HepG2 (cell line): ENCODE results near the gene C11orf21. TPM values are rescaled to one million over a fixed set of nuclear protein-coding genes. Genes with fewer than 3 reads are reported as not detected.

Experiments used
- ATM ChIP-seq: fragments of 450-650 bp; IDR thresholded peaks from 2 replicates; pipeline ENCODE4 v1.7.1; 2017; ENCODE audit warnings: mild to moderate bottlenecking, borderline replicate concordance
- CEBPB ChIP-seq: IDR thresholded peaks from 2 replicates; pipeline ENCODE4 v1.6.1; 2011; ENCODE audit warnings: low read depth, low read length, improper control_type of control experiment, borderline replicate concordance
- CEBPG ChIP-seq: IDR thresholded peaks from 2 replicates; pipeline ENCODE4 v1.6.1; 2016
- EHMT2 ChIP-seq: fragments of 200-600 bp; sonication (generic); IDR thresholded peaks from 2 replicates; pipeline ENCODE4 v1.7.0; 2017; ENCODE audit warnings: antibody characterized with exemption, low read depth, low read length, borderline replicate concordance
- ETV5 ChIP-seq: IDR thresholded peaks from 2 replicates; pipeline ENCODE4 v1.6.1; 2018; ENCODE audit warnings: missing biosample characterization, missing genetic modification reagents, inconsistent platforms, borderline replicate concordance
- FOXP1 ChIP-seq, 2 experiments: fragments of 450-650 bp in 1 of 2; IDR thresholded peaks; 2 replicates each; pipeline ENCODE4 v1.6.1; 2017 to 2018; ENCODE audit warnings: antibody characterized with exemption in 1 of 2
- HMGA1 ChIP-seq: sonication (generic); formaldehyde crosslinking; conservative IDR thresholded peaks from 2 replicates; pipeline ENCODE4 v1.4.0; 2020; ENCODE audit warnings: missing genetic modification reagents
- MED8 ChIP-seq: sonication (generic); formaldehyde crosslinking; IDR thresholded peaks from 2 replicates; pipeline ENCODE4 v1.8.1; 2023; ENCODE audit warnings: mild to moderate bottlenecking, missing genetic modification reagents; ENCODE audit not compliant: insufficient replicate concordance
- NBN ChIP-seq: fragments of 450-650 bp; conservative IDR thresholded peaks from 2 replicates; pipeline ENCODE4 v1.6.1; 2017
- POLR2AphosphoS2 ChIP-seq: IDR thresholded peaks from 2 replicates; pipeline ENCODE4 v1.6.1; 2011; ENCODE audit warnings: low read depth, low read length, improper control_type of control experiment
- REPIN1 ChIP-seq: sonication (generic); formaldehyde crosslinking; IDR thresholded peaks from 2 replicates; pipeline ENCODE4 v1.8.0; 2022; ENCODE audit warnings: missing genetic modification reagents, low read depth, mild to moderate bottlenecking, borderline replicate concordance
- ZNF337 ChIP-seq: sonication (generic); formaldehyde crosslinking; IDR thresholded peaks from 2 replicates; pipeline ENCODE4 v1.5.1; 2020; ENCODE audit warnings: missing genetic modification reagents, low read depth, mild to moderate bottlenecking, borderline replicate concordance
- ZNF343 ChIP-seq: sonication (generic); formaldehyde crosslinking; IDR thresholded peaks from 2 replicates; pipeline ENCODE4 v1.4.0; 2020; ENCODE audit warnings: mild to moderate bottlenecking, missing genetic modification reagents
- ZNF367 ChIP-seq: sonication (generic); formaldehyde crosslinking; IDR thresholded peaks from 2 replicates; pipeline ENCODE4 v1.4.0; 2020; ENCODE audit warnings: missing genetic modification reagents, borderline replicate concordance
- ZSCAN22 ChIP-seq: sonication (generic); formaldehyde crosslinking; IDR thresholded peaks from 2 replicates; pipeline ENCODE4 v1.4.0; 2020; ENCODE audit warnings: mild to moderate bottlenecking, missing genetic modification reagents
- polyA plus RNA-seq, 8 experiments: library from polyadenylated mRNA; depleted of rRNA in 3 of 8; stranded (reverse) in 7 of 8; unstranded in 1 of 8; fragments of >200 nt; fragmentation: Illumina TruSeq in 4 of 8; extraction: Trizol in 4 of 8; gene quantifications; 2 replicates each; pipeline versions ENCODE4 v1.2.1 to v1.2.3, GENCODE V29; 2011 to 2016; ENCODE audit warnings: low read depth in 4 of 8, missing spikeins in 1 of 8, mixed read lengths in 1 of 8; ENCODE audit not compliant: insufficient read depth in 1 of 8
- total RNA-seq, 5 experiments: library from RNA; depleted of rRNA; stranded (reverse); fragments of >200 nt; fragmentation: Illumina TruSeq; extraction: Trizol; gene quantifications; 2 replicates each; pipeline ENCODE4 v1.2.3, GENCODE V29; 2016; ENCODE audit warnings: low read depth in 1 of 5
- TF ChIP-seq, protein P1 (sequence below): sonication (generic); formaldehyde crosslinking; IDR thresholded peaks from 2 replicates; pipeline ENCODE4 v1.5.1; 2020; ENCODE audit warnings: missing genetic modification reagents, mild to moderate bottlenecking, borderline replicate concordance
- TF ChIP-seq, protein P2 (sequence below): sonication (generic); formaldehyde crosslinking; IDR thresholded peaks from 2 replicates; pipeline ENCODE4 v1.5.1; 2020; ENCODE audit warnings: mild to moderate bottlenecking, missing genetic modification reagents, moderate library complexity
- TF ChIP-seq, protein P3 (sequence below): sonication (generic); formaldehyde crosslinking; IDR thresholded peaks from 2 replicates; pipeline ENCODE4 v1.8.0; 2022; ENCODE audit warnings: missing genetic modification reagents, mild to moderate bottlenecking, borderline replicate concordance
- TF ChIP-seq, protein P4 (sequence below): sonication (generic); formaldehyde crosslinking; conservative IDR thresholded peaks from 2 replicates; pipeline ENCODE4 v1.8.0; 2022; ENCODE audit warnings: low read depth, missing genetic modification reagents
- TF ChIP-seq, protein P5 (sequence below): sonication (generic); formaldehyde crosslinking; IDR thresholded peaks from 2 replicates; pipeline ENCODE4 v1.4.0; 2020; ENCODE audit warnings: missing genetic modification reagents

C11orf21 gene
- total and polyA plus RNA-seq, 2 of the 13 experiments (the other 11 are each of a cell fraction or from before 2014, with no cell fraction given): 0.08 TPM; not detected in 1

GRCh38 chr11:2268729-2269600 lies 32.8 kb downstream of the C11orf21 start (continued):
- TF ChIP-seq ZSCAN22 (no peak), ZNF337 (CRISPR knock-in tag) (no peak), CEBPG (CRISPR knock-in tag) (peak; percentile 91), CEBPB (peak; percentile 87), HMGA1 (CRISPR knock-in tag) (no peak), ATM (no peak), ZNF367 (CRISPR knock-in tag) (no peak), NBN (no peak), ETV5 (CRISPR knock-in tag) (peak; percentile 87), REPIN1 (CRISPR knock-in tag) (no peak), POLR2AphosphoS2 (no peak), ZNF343 (CRISPR knock-in tag) (no peak), FOXP1 (IDR thresholded peaks at IDR 0.05) (no peak), FOXP1 (CRISPR knock-in tag; IDR thresholded peaks at IDR 0.05) (peak; percentile 42; the same call in 1 of the 2 replicates), EHMT2 (no peak), MED8 (CRISPR knock-in tag) (no peak)
- TF ChIP-seq, protein P1, sequence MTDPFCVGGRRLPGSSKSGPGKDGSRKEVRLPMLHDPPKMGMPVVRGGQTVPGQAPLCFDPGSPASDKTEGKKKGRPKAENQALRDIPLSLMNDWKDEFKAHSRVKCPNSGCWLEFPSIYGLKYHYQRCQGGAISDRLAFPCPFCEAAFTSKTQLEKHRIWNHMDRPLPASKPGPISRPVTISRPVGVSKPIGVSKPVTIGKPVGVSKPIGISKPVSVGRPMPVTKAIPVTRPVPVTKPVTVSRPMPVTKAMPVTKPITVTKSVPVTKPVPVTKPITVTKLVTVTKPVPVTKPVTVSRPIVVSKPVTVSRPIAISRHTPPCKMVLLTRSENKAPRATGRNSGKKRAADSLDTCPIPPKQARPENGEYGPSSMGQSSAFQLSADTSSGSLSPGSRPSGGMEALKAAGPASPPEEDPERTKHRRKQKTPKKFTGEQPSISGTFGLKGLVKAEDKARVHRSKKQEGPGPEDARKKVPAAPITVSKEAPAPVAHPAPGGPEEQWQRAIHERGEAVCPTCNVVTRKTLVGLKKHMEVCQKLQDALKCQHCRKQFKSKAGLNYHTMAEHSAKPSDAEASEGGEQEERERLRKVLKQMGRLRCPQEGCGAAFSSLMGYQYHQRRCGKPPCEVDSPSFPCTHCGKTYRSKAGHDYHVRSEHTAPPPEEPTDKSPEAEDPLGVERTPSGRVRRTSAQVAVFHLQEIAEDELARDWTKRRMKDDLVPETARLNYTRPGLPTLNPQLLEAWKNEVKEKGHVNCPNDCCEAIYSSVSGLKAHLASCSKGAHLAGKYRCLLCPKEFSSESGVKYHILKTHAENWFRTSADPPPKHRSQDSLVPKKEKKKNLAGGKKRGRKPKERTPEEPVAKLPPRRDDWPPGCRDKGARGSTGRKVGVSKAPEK: no peak
- TF ChIP-seq, protein P2, sequence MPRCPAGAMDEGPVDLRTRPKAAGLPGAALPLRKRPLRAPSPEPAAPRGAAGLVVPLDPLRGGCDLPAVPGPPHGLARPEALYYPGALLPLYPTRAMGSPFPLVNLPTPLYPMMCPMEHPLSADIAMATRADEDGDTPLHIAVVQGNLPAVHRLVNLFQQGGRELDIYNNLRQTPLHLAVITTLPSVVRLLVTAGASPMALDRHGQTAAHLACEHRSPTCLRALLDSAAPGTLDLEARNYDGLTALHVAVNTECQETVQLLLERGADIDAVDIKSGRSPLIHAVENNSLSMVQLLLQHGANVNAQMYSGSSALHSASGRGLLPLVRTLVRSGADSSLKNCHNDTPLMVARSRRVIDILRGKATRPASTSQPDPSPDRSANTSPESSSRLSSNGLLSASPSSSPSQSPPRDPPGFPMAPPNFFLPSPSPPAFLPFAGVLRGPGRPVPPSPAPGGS (CRISPR knock-in tag): no peak
- TF ChIP-seq, protein P3, sequence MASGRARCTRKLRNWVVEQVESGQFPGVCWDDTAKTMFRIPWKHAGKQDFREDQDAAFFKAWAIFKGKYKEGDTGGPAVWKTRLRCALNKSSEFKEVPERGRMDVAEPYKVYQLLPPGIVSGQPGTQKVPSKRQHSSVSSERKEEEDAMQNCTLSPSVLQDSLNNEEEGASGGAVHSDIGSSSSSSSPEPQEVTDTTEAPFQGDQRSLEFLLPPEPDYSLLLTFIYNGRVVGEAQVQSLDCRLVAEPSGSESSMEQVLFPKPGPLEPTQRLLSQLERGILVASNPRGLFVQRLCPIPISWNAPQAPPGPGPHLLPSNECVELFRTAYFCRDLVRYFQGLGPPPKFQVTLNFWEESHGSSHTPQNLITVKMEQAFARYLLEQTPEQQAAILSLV (CRISPR knock-in tag): no peak
- TF ChIP-seq, protein P4, sequence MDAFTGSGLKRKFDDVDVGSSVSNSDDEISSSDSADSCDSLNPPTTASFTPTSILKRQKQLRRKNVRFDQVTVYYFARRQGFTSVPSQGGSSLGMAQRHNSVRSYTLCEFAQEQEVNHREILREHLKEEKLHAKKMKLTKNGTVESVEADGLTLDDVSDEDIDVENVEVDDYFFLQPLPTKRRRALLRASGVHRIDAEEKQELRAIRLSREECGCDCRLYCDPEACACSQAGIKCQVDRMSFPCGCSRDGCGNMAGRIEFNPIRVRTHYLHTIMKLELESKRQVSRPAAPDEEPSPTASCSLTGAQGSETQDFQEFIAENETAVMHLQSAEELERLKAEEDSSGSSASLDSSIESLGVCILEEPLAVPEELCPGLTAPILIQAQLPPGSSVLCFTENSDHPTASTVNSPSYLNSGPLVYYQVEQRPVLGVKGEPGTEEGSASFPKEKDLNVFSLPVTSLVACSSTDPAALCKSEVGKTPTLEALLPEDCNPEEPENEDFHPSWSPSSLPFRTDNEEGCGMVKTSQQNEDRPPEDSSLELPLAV (CRISPR knock-in tag): no peak
- TF ChIP-seq, protein P5, sequence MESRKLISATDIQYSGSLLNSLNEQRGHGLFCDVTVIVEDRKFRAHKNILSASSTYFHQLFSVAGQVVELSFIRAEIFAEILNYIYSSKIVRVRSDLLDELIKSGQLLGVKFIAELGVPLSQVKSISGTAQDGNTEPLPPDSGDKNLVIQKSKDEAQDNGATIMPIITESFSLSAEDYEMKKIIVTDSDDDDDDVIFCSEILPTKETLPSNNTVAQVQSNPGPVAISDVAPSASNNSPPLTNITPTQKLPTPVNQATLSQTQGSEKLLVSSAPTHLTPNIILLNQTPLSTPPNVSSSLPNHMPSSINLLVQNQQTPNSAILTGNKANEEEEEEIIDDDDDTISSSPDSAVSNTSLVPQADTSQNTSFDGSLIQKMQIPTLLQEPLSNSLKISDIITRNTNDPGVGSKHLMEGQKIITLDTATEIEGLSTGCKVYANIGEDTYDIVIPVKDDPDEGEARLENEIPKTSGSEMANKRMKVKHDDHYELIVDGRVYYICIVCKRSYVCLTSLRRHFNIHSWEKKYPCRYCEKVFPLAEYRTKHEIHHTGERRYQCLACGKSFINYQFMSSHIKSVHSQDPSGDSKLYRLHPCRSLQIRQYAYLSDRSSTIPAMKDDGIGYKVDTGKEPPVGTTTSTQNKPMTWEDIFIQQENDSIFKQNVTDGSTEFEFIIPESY: no peak
